ENCODE data around the gene ADAMTS4. TPM values are rescaled to one million over a fixed set of nuclear protein-coding genes. Genes with fewer than 3 reads are reported as not detected.

The ADAMTS4 gene
- total RNA-seq, 2 experiments from 2014 or later, result 2.3 to 3.0 TPM

GRCh38 chr1:161192476-161193465 is 6.1 kb downstream of the ADAMTS4 start:
- Mint-ChIP-seq H3K36me3 (no peaks in the 10 kb centered on the region), H3K4me3 (no peak overlapping the region), H3K9me3 (no peaks in the 10 kb centered on the region), H3K4me1 (ENCODE audit: low read depth) (peaks cover 29% of the 10 kb centered on the region), H3K27me3 (no peaks in the 10 kb centered on the region), H3K27ac (peak overlapping the region; percentile 42)
- intact Hi-C loops (cut with micrococcal nuclease), result loop anchor here (1.0 kb wide), 1 partner anchor 33 kb away; no protein-coding TSS in a partner anchor
- CTCF ChIA-PET, result interaction anchor here (0.8 to 5.0 kb wide), 21 partner anchors 10 to 194 kb away, joined by 3 to 69 read pairs (median 7); partner anchors contain the start of genes B4GALT3, CFAP126, NDUFS2 and PCP4L1
- peak; percentile 81 for DNase-seq
- POLR2A ChIA-PET, result interaction anchor here (1.5 to 2.0 kb wide), 3 partner anchors 9 to 27 kb away, joined by 4 to 8 read pairs (median 8); partner anchors contain the start of genes NDUFS2 and PPOX

GRCh38 chr1:161191971-161192370 is 6.9 kb downstream of the ADAMTS4 start:
- Mint-ChIP-seq H3K27ac (no peak overlapping the region), H3K9me3 (no peaks in the 10 kb centered on the region), H3K4me3 (no peak overlapping the region), H3K36me3 (no peaks in the 10 kb centered on the region), H3K27me3 (no peaks in the 10 kb centered on the region), H3K4me1 (ENCODE audit: low read depth) (peaks cover 37% of the 10 kb centered on the region)
- CTCF ChIA-PET, result interaction anchor here (0.7 to 5.0 kb wide), 20 partner anchors 10 to 210 kb away, joined by 3 to 69 read pairs (median 7); partner anchors contain the start of genes APOA2, B4GALT3, CFAP126 and NDUFS2
- POLR2A ChIA-PET, result interaction anchor here (1.5 to 2.0 kb wide), 3 partner anchors 10 to 26 kb away, joined by 4 to 8 read pairs (median 8); partner anchors contain the start of genes NDUFS2 and PPOX
- DNase-seq, result no peak
- intact Hi-C loops (cut with micrococcal nuclease), result loop anchor here (1.0 kb wide), 1 partner anchor 33 kb away; no protein-coding TSS in a partner anchor

- H3K4me3 Mint-ChIP-seq, result no peak overlapping the region
- H3K27ac Mint-ChIP-seq, result no peak overlapping the region
- no peaks in the 10 kb centered on the region for H3K9me3 Mint-ChIP-seq
- no peaks in the 10 kb centered on the region for H3K36me3 Mint-ChIP-seq
- H3K27me3 Mint-ChIP-seq, result no peaks in the 10 kb centered on the region
- CTCF ChIA-PET, result interaction anchor here (0.7 to 5.0 kb wide), 14 partner anchors 9 to 211 kb away, joined by 3 to 69 read pairs (median 8); partner anchors contain the start of genes APOA2, NDUFS2, PPOX and TOMM40L
- DNase-seq, result no peak
- POLR2A ChIA-PET, result interaction anchor here (0.7 to 2.0 kb wide), 3 partner anchors 9 to 66 kb away, joined by 3 to 8 read pairs (median 4); partner anchors contain the start of gene PPOX
- H3K4me1 Mint-ChIP-seq (ENCODE audit: low read depth), result peaks cover 47% of the 10 kb centered on the region
- intact Hi-C loops (cut with micrococcal nuclease), result no loop called here
Observed at GRCh38 chr1:161190962-161191521, 7.8 kb downstream of the ADAMTS4 start.

- Mint-ChIP-seq H3K9me3 (no peaks in the 10 kb centered on the region), H3K27ac (no peak overlapping the region), H3K4me3 (no peak overlapping the region), H3K36me3 (no peaks in the 10 kb centered on the region), H3K27me3 (no peaks in the 10 kb centered on the region), H3K4me1 (ENCODE audit: low read depth) (peaks cover 59% of the 10 kb centered on the region)
- POLR2A ChIA-PET, result no interaction called here
- intact Hi-C loops (cut with micrococcal nuclease), result no loop called here
- no peak for DNase-seq
- CTCF ChIA-PET, result no interaction called here
Observed at GRCh38 chr1:161189036-161189435, 9.8 kb downstream of the ADAMTS4 start.

- CTCF ChIA-PET, result interaction anchor here (0.6 to 3.6 kb wide), 2 partner anchors 37 to 193 kb away, joined by 4 to 17 read pairs; partner anchors contain the start of gene TOMM40L
- Mint-ChIP-seq H3K4me3 (no peak overlapping the region), H3K27ac (peak overlapping the region; percentile 59), H3K4me1 (ENCODE audit: low read depth) (peaks cover 65% of the 10 kb centered on the region), H3K27me3 (no peaks in the 10 kb centered on the region), H3K36me3 (no peaks in the 10 kb centered on the region), H3K9me3 (no peaks in the 10 kb centered on the region)
- POLR2A ChIA-PET, result no interaction called here
- no peak for DNase-seq
- intact Hi-C loops (cut with micrococcal nuclease), result no loop called here
Observed at GRCh38 chr1:161188381-161188780, 10.5 kb downstream of the ADAMTS4 start.

- no peak overlapping the region for H3K4me3 Mint-ChIP-seq
- H3K27ac Mint-ChIP-seq, result peak overlapping the region; percentile 95
- H3K4me1 Mint-ChIP-seq (ENCODE audit: low read depth), result peaks cover 67% of the 10 kb centered on the region
- H3K9me3 Mint-ChIP-seq, result no peaks in the 10 kb centered on the region
- ChIA-PET POLR2A (no interaction called here), CTCF (interaction anchor here (1.8 to 3.6 kb wide), 2 partner anchors 38 to 195 kb away, joined by 7 to 17 read pairs; partner anchors contain the start of gene TOMM40L)
- no peaks in the 10 kb centered on the region for H3K36me3 Mint-ChIP-seq
- H3K27me3 Mint-ChIP-seq, result no peaks in the 10 kb centered on the region
- intact Hi-C loops (cut with micrococcal nuclease), result no loop called here
- no peak for DNase-seq
Observed at GRCh38 chr1:161187311-161187710, 11.5 kb downstream of the ADAMTS4 start.

GRCh38 chr1:161185732-161186311 is 13.0 kb downstream of the ADAMTS4 start:
- no peaks in the 10 kb centered on the region for H3K27me3 Mint-ChIP-seq
- H3K4me3 Mint-ChIP-seq, result peak overlapping the region; percentile 49
- no peak for DNase-seq
- no peaks in the 10 kb centered on the region for H3K9me3 Mint-ChIP-seq
- POLR2A ChIA-PET, result interaction anchor here (1.6 kb wide), 1 partner anchor 17 kb away, joined by 9 read pairs; the partner anchor contains the start of gene NDUFS2
- H3K4me1 Mint-ChIP-seq (ENCODE audit: low read depth), result peaks cover 76% of the 10 kb centered on the region
- peak overlapping the region; percentile 95 for H3K27ac Mint-ChIP-seq
- H3K36me3 Mint-ChIP-seq, result no peaks in the 10 kb centered on the region
- intact Hi-C loops (cut with micrococcal nuclease), result loop anchor here (1.0 to 2.0 kb wide), 4 partner anchors 16 to 205 kb away; partner anchors contain the start of genes NDUFS2 and PPOX
- CTCF ChIA-PET, result interaction anchor here (0.6 to 3.6 kb wide), 8 partner anchors 14 to 202 kb away, joined by 3 to 17 read pairs (median 4); partner anchors contain the start of genes NDUFS2, PPOX and TOMM40L

- peak; percentile 89 for DNase-seq
- ChIA-PET CTCF (interaction anchor here (0.6 to 3.6 kb wide), 6 partner anchors 14 to 202 kb away, joined by 3 to 17 read pairs (median 4); partner anchors contain the start of genes PPOX and TOMM40L), POLR2A (interaction anchor here (1.6 kb wide), 1 partner anchor 17 kb away, joined by 9 read pairs; the partner anchor contains the start of gene NDUFS2)
- Mint-ChIP-seq H3K36me3 (no peaks in the 10 kb centered on the region), H3K4me3 (peak overlapping the region; percentile 49), H3K27me3 (no peaks in the 10 kb centered on the region), H3K27ac (peak overlapping the region; percentile 95), H3K9me3 (no peaks in the 10 kb centered on the region), H3K4me1 (ENCODE audit: low read depth) (peaks cover 81% of the 10 kb centered on the region)
- intact Hi-C loops (cut with micrococcal nuclease), result loop anchor here (1.0 to 2.0 kb wide), 4 partner anchors 17 to 206 kb away; partner anchors contain the start of genes NDUFS2 and PPOX
Observed at GRCh38 chr1:161185282-161185682, 13.6 kb downstream of the ADAMTS4 start.

- H3K27ac Mint-ChIP-seq, result peak overlapping the region; percentile 95
- no peaks in the 10 kb centered on the region for H3K27me3 Mint-ChIP-seq
- CTCF ChIA-PET, result interaction anchor here (0.6 to 5.3 kb wide), 18 partner anchors 9 to 258 kb away, joined by 3 to 45 read pairs (median 4); partner anchors contain the start of genes ADAMTS4, PPOX, TOMM40L and UFC1
- peaks cover under 1% of the 10 kb centered on the region for H3K36me3 Mint-ChIP-seq
- no peaks in the 10 kb centered on the region for H3K9me3 Mint-ChIP-seq
- POLR2A ChIA-PET, result interaction anchor here (0.7 to 1.7 kb wide), 5 partner anchors 9 to 64 kb away, joined by 3 to 14 read pairs (median 4); partner anchors contain the start of genes NDUFS2, NIT1, PFDN2 and PPOX
- DNase-seq, result peak; percentile 80
- intact Hi-C loops (cut with micrococcal nuclease), result loop anchor here (5.0 kb wide), 1 partner anchor 200 kb away; no protein-coding TSS in a partner anchor
- peak overlapping the region; percentile 3 for H3K4me3 Mint-ChIP-seq
- peaks cover 76% of the 10 kb centered on the region for H3K4me1 Mint-ChIP-seq (ENCODE audit: low read depth)
Observed at GRCh38 chr1:161182214-161182613, 16.6 kb downstream of the ADAMTS4 start.

- ChIA-PET CTCF (interaction anchor here (0.9 to 5.3 kb wide), 6 partner anchors 11 to 45 kb away, joined by 3 to 45 read pairs (median 19); partner anchors contain the start of genes PPOX and TOMM40L), POLR2A (interaction anchor here (1.7 kb wide), 1 partner anchor 45 kb away, joined by 4 read pairs; the partner anchor contains the start of gene TOMM40L)
- Mint-ChIP-seq H3K27ac (peak overlapping the region; percentile 81), H3K4me1 (ENCODE audit: low read depth) (peaks cover 71% of the 10 kb centered on the region), H3K36me3 (peaks cover 2% of the 10 kb centered on the region), H3K9me3 (no peaks in the 10 kb centered on the region), H3K4me3 (no peak overlapping the region), H3K27me3 (no peaks in the 10 kb centered on the region)
- intact Hi-C loops (cut with micrococcal nuclease), result loop anchor here (5.0 kb wide), 1 partner anchor 202 kb away; no protein-coding TSS in a partner anchor
- DNase-seq, result no peak
Observed at GRCh38 chr1:161180639-161181038, 18.2 kb downstream of the ADAMTS4 start.
